Right lobe of liver (tissue), 4 donors: ENCODE data around the gene PLCE1.

Experiments used
- POLR2A ChIP-seq: fragments of 450-650 bp; IDR thresholded peaks from one replicate; pipeline ENCODE4 v1.6.1; 2017; ENCODE audit warnings: antibody characterized with exemption, mild to moderate bottlenecking
- TF ChIP-seq, protein P1 (sequence below), 4 donors: fragments of 200-600 bp in 3 of 4; fragments of 450-650 bp in 1 of 4; IDR thresholded peaks; one replicate each; pipeline versions ENCODE4 v1.5.1 to v1.8.0; 2016 to 2022; ENCODE audit warnings: antibody characterized with exemption in 4 of 4, mild to moderate bottlenecking in 2 of 4
- donor health status: DM: no; HTN: no; CAD: no.
- donor health status: DM: no; HTN: no; CAD: no.
- donor health status: DM: no; HTN: yes; CAD: no.

DNA sequence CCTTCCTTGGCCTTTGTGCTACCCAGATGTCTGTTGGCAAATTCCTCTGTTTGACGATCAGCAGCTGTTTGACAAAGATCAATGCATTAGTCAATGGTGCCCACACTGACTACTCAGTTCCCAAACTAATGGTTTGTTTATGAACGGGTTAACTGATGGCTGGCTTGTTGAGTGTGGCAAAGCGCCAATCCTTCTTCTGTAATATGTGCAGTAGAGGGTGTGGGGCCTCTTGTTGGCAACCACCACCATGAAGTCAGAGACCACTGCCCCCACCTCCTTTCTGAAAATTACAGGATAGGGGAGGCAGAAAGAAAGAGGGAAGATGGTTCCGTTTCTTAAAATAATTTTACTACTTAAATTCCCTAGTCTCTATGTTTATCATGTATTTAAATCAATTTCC lies 2.6 kb upstream of the PLCE1 start:
- TF ChIP-seq, protein P1, sequence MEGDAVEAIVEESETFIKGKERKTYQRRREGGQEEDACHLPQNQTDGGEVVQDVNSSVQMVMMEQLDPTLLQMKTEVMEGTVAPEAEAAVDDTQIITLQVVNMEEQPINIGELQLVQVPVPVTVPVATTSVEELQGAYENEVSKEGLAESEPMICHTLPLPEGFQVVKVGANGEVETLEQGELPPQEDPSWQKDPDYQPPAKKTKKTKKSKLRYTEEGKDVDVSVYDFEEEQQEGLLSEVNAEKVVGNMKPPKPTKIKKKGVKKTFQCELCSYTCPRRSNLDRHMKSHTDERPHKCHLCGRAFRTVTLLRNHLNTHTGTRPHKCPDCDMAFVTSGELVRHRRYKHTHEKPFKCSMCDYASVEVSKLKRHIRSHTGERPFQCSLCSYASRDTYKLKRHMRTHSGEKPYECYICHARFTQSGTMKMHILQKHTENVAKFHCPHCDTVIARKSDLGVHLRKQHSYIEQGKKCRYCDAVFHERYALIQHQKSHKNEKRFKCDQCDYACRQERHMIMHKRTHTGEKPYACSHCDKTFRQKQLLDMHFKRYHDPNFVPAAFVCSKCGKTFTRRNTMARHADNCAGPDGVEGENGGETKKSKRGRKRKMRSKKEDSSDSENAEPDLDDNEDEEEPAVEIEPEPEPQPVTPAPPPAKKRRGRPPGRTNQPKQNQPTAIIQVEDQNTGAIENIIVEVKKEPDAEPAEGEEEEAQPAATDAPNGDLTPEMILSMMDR (IDR thresholded peaks at IDR 0.05), result no peak
- TF ChIP-seq POLR2A, result no peak
